Smooth muscle cell of the umbilical artery (primary cell): ENCODE results near the gene PIGZ. TPM values are rescaled to one million over a fixed set of nuclear protein-coding genes. Genes with fewer than 3 reads are reported as not detected.

Source experiments
- total RNA-seq: library from RNA; depleted of rRNA; stranded (reverse); fragments of >200 nt; gene quantifications from 2 replicates; pipeline ENCODE4 v1.2.3, GENCODE V29; 2014

PIGZ gene
- 2.7 and 3.0 TPM in 2 replicates for total RNA-seq

DNA sequence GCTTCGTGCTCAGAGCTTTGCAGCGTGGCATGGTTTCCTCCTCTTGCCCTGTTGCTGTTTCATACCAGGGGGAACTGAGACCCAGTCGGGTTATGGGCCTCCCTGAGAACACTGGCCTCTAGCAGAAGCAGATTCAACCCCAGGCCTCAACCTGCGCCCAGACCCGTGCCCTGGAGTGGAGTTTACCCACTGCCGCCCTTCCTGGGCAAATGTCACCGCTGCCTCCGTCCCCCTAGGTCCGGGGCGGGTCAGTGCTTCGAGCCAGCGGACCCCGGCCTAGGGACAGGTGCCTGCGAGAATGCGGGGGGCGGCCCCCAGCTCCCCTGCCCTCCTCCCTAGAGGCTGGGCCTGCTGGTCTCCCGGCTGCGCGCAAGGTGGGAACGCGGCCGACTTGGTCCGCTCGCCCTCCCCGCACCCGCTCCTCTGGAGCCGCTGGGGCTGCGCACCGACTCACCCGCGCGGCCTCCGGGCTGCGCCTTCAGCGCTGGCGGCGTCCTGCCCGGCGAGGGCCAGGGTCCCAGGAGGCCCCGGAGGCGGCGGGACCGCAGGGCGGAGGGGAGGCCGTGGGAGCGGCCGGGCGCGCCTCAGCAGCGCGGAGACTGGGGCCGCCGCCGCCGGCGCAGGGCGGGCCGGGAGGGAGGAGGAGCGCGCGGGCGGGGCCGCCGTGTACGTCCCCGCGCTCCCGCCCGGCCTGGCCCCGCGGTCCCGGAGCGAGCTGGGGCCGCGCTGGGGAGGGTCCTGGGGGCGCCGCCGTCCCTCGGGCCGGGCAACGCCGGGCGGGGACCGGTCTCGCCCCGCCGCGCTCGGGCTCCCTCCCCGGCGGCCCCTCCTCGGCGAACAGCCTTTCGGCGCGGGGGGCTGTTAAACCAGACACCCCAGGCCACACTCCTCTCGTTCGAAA, at the start of gene PIGZ:
TSS of gene PIGZ (minus strand) at position 601 of the 901 bp plus-strand sequence. CDS start 16,802 bp downstream, outside the sequence.

GRCh38 chr3:196942226-196942914, 26.3 kb downstream of the PIGZ start, which contains the start of gene NCBP2:
NCBP2 (minus strand) TSS chr3:196942528; CDS start chr3:196942503, 25 bp downstream.

Other genes starting within 250 kb of the PIGZ start
- gene PAK2, start 229.0 kb downstream of the PIGZ start, total RNA-seq, result 48.4 and 113 TPM in 2 replicates
- gene SENP5, start 100.9 kb downstream of the PIGZ start, total RNA-seq, result 62.1 and 62.7 TPM in 2 replicates
- gene NCBP2, start 26.3 kb downstream of the PIGZ start, total RNA-seq, result 82.3 and 101 TPM in 2 replicates
- gene MELTF, start 61.0 kb upstream of the PIGZ start, total RNA-seq, result 9.8 and 12.5 TPM in 2 replicates